NOMO-1 (cell line): ENCODE results near the gene CREB3L1.
"Not testable (repeated sequence)": the region's sequence is repeated elsewhere in the genome, so short reads cannot be mapped to it uniquely, and the experiment has no call there.

Experiments used
- DNase-seq, 2 experiments: peaks; one replicate each; lab custom pipeline; 2025; ENCODE audit not compliant: unreplicated experiment in 2 of 2; lab: John Stamatoyannopoulos, UW

CREB3L1 gene

DNA sequence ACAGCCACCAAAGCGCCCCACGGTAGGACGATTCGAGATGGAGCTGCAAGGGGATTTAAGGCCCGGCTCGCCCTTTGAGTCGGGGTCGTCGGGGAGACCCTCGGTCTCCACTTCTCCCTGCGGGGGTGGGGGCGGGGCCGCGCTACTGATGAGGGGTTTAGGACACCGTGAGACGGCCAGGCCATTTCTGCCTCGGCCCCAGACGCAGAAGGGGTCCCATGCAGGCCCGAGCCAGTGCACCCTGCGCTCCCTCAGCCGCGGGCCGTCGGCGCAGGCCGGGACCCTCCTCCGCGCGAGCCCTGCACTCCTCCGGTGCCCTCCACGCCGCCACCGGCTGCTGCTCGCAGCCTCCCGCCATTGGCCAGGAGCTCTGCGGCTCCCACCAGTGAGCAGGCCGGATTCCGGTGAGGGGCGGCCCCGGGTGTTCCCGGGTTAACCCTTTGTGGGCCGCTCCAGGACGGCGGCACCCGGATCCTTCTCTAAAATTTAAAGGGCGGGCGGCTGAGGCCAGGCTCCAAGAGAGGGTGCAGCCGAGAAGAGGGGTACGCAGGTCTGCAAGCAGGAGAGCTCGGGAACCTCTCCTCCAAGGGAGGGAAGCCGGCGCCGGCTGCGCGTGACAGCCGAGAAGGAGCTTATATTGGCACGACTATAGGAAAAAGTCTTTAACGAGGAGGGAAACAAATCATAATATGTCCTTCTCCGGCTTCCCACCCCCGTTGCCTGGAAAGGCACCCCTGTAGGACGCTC lies 18.0 kb downstream of the CREB3L1 start:
- peak; percentile 64 to 66 for DNase-seq

DNA sequence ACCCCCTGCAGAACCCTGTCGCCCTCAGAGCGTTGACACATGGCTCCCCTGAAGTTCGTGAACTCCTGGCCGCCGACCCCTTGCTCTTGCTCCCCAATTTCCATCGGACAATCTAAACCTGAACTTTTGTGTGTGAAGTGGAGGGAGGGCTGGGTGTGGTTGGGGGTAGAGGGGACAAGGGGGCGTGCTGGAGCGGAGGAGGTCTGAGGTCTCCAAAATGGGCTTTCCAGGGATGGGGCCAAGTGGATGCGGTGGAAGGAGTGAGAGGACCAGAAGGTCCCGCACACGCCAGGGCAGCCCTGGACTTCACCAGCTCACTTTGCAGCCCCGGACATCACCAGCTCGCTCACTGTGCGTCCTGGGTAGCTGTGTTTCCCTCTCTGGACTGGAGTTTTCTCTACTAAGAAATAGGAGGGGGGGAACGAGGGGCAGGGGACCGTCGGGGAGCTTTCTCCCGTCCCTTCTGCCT lies 18.6 kb downstream of the CREB3L1 start:
- DNase-seq = no peak

- DNase-seq = no peak
Observed at GRCh38 chr11:46296528-46297448, 19.3 kb downstream of the CREB3L1 start.

DNA sequence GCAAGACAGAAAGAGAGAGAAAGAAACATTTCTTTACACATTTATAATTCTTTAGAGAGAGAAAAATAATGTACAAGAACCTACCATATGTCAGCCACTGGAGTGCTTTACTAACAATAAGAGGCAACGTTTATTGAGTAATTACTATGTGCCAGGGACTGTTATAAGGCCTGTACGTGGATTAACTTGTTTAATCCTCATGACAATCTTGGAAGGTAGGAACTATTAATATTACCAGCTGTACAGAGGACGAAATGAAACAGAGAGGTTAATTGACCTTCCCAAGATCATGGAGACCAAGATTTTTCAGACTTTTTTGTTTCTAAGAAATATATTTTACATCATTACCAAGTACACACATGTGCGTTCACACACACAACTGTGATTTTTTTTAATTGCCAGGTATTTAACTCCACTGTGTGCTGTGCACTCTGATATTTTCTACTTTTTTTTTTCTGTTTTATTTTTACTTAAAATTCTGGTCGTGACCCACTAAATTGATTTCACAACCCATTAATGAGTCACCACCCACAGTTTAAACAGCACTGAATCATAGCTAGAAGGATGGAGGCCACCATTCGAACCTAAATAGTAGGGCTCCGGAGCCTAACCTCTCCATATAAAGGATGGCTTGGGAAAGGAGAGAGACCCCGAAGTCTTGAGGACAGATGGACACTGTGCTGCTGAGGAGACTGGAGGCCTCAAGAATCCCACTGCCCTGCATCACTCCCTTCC lies 21.4 kb downstream of the CREB3L1 start:
- peak in 1 of 2 experiments; percentile 52 for DNase-seq

GRCh38 chr11:46299451-46299961 lies 22.0 kb downstream of the CREB3L1 start:
- DNase-seq = no peak

DNA sequence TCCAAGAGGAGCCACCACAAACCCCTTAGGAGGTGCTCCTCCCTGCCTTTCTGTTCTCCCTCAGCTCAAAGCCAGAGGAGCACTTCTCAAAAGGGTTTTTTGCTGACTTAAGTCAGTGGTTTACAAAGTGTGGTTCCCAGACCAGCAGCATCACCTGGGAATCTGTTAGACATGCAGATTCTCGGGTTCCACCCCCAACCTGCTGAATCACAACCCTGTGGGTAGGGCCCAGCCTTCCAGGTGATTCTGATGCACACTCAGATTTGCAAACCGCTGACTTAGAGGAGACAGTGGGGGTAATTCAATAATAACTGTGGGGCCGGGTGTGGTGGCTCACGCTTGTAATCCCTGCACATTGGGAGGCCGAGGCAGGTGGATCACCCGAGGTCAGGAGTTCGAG lies 22.8 kb downstream of the CREB3L1 start:
- DNase-seq = no peak

DNA sequence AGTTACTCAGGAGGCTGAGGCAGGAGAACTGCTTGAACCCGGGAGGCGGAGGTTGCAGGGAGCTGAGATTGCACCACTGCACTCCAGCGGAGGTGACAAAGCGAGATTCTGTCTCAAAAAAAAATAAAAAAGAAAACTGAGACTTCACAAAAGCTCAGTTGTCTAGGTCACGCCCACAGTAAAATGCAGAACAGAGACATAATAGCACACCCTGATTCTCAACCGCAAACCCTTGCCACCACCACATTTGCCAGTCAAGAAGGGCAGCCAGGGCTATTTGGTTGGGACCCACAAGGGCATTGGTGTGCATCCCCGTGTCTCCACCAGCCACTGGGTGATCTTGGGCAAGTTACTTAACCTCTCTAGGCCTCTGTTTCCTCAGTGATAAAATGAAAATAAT lies 25.4 kb downstream of the CREB3L1 start:
- DNase-seq = peak; percentile 45 to 79

- DNase-seq = not testable (repeated sequence)
Observed at GRCh38 chr11:46304036-46304435, 26.6 kb downstream of the CREB3L1 start.

GRCh38 chr11:46304605-46305179 lies 27.2 kb downstream of the CREB3L1 start:
- DNase-seq = no peak

GRCh38 chr11:46305295-46305694 lies 27.8 kb downstream of the CREB3L1 start:
- DNase-seq = peak; percentile 88 to 94

DNA sequence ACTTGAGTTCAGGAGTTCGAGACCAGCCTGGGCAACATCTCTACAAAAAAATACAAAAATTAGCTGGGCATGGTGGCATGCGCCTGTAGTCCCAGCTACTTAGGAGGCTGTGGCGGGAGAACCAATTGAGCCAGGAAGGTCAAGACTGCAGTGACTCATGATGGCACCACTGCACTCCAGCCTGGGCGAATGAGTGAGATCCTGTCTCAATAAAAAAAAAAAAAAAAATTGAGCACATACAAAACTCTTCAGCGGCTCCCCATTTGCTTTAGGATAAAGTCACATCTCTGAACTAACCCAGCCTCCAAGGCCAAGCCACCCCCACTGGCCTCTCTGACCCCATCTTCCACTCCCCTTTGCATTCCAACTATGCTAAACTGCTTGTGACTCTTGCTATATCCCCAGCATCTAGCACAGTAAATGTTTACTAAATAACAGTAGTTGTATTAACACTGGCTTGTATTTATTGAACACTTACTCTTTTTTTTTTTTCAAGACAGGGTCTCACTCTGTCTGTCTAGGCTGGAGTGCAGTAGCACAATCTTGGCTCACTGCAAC lies 28.9 kb downstream of the CREB3L1 start:
- no peak for DNase-seq

DNA sequence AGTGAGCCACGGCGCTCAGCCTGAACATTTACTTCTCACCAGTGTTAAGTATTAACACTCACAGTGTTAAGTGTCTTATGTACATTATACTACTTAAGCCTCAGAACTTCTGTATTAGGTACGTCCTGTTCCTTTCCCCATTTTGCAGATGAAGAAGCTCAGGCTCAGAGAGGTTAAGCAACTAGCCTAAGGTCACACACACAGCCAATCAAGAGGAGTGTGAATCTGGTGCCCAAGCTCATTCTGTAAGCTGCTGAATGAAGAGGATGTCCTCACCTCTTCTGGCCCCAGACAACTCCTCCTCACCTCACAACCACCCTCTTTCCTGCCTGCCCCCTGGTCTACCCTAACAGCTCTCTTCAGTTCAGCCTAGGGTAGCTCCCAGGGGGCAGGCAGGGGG lies 29.9 kb downstream of the CREB3L1 start:
- DNase-seq = no peak

GRCh38 chr11:46307785-46308341 lies 30.4 kb downstream of the CREB3L1 start:
- DNase-seq = no peak

GRCh38 chr11:46308631-46309419 lies 31.4 kb downstream of the CREB3L1 start:
- DNase-seq = peak; percentile 31 to 52

GRCh38 chr11:46309814-46310259 lies 32.4 kb downstream of the CREB3L1 start:
- DNase-seq = peak; percentile 60 to 71

DNA sequence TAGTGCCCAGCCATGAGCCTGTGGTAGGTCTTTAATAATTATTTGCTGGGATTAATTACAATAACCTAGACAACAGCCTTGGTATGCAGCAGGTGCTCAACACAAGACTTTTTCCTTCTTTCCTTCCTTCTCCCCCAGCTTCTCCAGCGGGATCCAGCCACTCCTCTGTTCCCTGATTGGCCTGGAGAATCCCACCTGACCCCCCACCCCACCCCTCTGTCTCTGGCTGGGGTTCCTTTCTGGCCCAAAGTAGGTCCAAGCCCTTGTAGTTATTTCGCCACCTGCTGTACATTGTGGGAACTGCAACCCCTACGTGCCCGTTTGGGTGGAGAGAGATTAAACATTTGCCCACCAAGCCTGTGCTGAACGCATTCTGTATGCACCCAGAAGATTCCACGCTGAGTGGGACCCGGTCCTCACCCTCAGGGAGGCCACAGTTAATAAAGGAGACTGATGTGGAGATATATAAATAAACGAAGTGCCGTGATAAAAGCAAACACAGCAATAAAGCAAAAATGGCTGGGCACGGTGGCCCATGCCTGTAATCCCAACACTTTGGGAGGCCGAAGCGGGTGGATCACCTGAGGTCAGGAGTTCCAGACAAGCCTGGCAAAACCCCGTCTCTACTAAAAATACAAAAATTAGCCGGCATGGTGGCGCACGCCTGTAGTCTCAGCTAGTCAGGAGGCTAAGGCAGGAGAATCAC lies 37.7 kb downstream of the CREB3L1 start:
- DNase-seq = peak; percentile 41 to 48

GRCh38 chr11:46315783-46316563 lies 38.5 kb downstream of the CREB3L1 start:
- no peak for DNase-seq

DNA sequence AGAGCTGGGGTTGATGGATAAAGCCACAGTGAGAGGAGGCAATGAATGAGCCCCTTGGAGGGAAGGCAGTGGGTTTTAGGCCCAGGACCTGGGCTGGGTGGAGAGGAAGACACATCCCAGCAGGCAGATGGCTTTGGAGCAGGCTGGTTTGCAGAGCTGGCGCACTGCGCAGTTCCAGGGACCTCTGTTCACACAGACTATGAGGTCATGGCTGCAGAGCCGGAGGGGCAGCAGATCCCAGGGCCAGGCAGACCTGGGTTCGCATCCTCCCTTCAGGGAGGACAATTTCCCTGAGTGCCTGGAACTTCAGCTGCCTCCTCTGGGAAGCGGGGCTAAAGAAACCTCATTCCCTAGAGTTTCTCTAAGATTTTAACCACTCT lies 41.6 kb downstream of the CREB3L1 start:
- DNase-seq = no peak
